ENCODE measurements around the gene HSF4.

The HSF4 gene

GRCh38 chr16:67194260-67194659 is 29.7 kb downstream of the HSF4 start:
- no peak overlapping the region for H3K4me3 ChIP-seq (ENCODE audit: low read length)
- DNase-seq (ENCODE audit: low read depth, low spot score) = no peak

DNA sequence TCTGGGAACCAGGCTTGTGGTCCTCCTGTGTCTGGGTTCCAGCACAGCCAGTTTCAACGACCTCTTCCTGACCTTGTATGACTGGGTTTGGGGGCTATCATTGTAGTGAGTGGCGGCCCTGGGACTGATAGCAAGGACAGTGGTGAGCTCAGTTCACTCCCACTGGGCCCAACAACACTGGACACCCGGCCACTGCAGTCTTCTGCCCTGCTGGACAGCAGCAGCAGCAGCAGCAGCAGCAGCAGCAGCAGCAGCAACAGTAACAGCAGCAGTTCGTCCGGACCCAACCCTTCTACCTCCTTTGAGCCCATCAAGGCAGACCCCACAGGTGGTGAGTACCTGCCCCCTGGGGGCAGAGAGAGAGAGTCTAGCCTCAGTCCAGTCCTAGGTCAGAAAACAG is 31.1 kb downstream of the HSF4 start:
- H3K4me3 ChIP-seq (ENCODE audit: low read length) = no peak overlapping the region
- DNase-seq (ENCODE audit: low read depth, low spot score) = no peak

GRCh38 chr16:67196881-67197280 is 32.3 kb downstream of the HSF4 start:
- DNase-seq (ENCODE audit: low read depth, low spot score) = no peak
- no peak overlapping the region for H3K4me3 ChIP-seq (ENCODE audit: low read length)

DNA sequence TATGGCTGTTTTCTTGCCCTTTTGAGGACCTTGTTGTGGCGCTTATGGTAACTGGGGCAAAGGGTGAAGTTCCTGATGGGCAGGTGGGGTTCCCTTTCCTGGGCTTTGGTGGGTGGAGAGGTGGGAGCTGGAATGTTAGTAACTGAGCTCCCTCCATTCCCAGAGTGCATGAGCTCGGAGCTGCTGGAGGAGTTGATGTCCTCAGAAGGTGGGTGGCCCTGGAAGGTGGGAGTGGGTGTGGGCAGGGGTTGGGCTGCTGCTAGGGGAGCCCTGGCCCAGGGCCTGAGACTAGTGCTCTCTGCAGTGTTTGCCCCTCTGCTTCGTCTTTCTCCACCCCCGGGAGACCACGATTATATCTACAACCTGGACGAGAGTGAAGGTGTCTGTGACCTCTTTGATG is 33.2 kb downstream of the HSF4 start:
- H3K4me3 ChIP-seq (ENCODE audit: low read length) = no peak overlapping the region
- no peak for DNase-seq (ENCODE audit: low read depth, low spot score)

- DNase-seq (ENCODE audit: low read depth, low spot score) = peak; percentile 25
- no peak overlapping the region for H3K4me3 ChIP-seq (ENCODE audit: low read length)
These were observed 33.7 kb downstream of the HSF4 start for GRCh38 chr16:67198238-67198734.

- no peak for DNase-seq (ENCODE audit: low read depth, low spot score)
- no peak within 1 kb of the TSS for H3K4me3 ChIP-seq (ENCODE audit: low read length)
These were observed 34.7 kb downstream of the HSF4 start, which contains the start of gene ELMO3 for GRCh38 chr16:67199011-67199807. Gene ELMO3 (plus strand): TSS chr16:67199131. CDS start chr16:67199327, 196 bp downstream.

DNA sequence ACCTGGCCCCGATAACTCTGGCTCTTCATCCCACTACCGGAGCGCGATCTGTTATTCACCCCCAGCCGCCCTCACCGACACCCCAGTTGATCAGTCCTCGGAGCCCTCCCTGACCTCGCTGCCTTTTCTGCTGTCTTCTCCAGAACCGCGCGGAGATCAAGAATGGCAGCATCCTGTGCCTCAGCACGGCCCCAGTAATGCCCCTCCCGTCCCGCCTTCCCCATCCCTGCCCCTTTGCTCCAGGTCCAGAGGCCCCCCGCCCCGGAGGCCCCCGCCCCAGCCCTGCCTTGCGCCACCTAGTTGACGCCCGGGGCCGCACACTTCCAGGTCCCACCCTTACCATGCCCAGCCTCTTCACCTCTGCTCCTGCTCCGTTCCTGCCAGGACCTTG is 35.3 kb downstream of the HSF4 start:
- no peak for DNase-seq (ENCODE audit: low read depth, low spot score)

GRCh38 chr16:67200491-67200890 is 35.9 kb downstream of the HSF4 start:
- no peak for DNase-seq (ENCODE audit: low read depth, low spot score)
- H3K4me3 ChIP-seq (ENCODE audit: low read length) = no peak overlapping the region

More for the DNA sequence above, 35.3 kb downstream of the HSF4 start:
- H3K4me3 ChIP-seq (ENCODE audit: low read length) = no peak overlapping the region

DNA sequence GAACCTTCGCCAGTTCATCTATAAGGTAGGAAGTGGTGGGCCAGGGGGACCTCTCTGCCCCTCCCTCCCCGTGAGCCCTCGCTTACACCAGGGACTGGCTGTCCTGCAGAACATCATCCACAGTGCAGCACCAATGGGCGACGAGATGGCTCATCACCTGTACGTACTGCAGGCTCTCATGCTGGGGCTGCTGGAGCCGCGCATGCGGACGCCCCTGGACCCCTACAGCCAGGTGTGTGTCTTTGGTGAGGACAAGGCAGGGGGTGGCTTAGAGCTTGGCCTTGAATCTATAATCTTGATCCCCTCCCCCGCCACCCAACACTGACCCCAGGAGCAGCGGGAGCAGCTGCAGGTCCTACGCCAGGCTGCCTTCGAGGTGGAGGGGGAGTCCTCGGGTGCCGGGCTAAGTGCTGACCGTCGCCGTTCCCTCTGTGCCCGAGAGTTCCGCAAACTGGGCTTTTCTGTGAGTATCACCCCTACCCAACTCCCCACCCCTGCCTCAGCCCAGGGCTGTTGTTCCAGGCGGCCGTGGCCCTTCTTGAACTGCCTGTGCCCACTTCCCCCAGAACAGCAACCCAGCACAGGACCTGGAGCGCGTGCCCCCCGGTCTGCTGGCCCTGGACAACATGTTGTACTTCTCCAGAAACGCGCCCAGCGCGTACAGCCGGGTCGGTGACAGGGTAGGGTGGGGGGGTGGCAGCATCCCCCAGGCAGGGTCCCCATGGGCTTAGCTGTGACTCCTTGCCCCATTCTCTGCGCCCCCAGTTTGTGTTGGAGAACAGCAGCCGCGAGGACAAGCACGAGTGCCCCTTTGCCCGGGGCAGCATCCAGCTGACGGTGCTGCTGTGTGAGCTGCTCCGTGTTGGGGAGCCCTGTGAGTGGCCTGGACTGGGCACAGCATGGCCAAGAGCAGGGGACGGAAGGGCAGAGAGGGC is 37.1 kb downstream of the HSF4 start:
- H3K4me3 ChIP-seq (ENCODE audit: low read length) = no peak overlapping the region
- DNase-seq (ENCODE audit: low read depth, low spot score) = no peak

DNA sequence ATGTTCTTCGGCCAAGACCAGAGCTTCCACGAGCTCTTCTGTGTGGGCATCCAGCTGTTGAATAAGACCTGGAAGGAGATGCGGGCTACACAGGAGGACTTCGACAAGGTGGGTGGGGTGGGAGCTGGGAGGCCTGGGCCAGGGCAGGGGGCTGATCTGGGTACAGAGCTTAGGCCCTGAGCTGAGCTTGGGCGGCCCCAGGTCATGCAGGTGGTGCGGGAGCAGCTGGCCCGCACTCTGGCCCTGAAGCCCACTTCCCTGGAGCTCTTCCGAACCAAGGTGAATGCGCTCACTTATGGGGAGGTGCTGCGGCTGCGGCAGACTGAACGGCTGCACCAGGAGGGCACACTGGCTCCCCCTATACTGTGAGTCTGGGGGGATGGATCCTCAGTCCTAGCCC is 37.9 kb downstream of the HSF4 start:
- H3K4me3 ChIP-seq (ENCODE audit: low read length) = no peak overlapping the region
- DNase-seq (ENCODE audit: low read depth, low spot score) = no peak

GRCh38 chr16:67202956-67203493 is 38.5 kb downstream of the HSF4 start:
- H3K4me3 ChIP-seq (ENCODE audit: low read length) = no peak overlapping the region

GRCh38 chr16:67204076-67204475 is 39.5 kb downstream of the HSF4 start:
- DNase-seq (ENCODE audit: low read depth, low spot score) = no peak
- no peak overlapping the region for H3K4me3 ChIP-seq (ENCODE audit: low read length)

More at GRCh38 chr16:67202956-67203493, 38.5 kb downstream of the HSF4 start:
- DNase-seq (ENCODE audit: low read depth, low spot score) = no peak

- H3K4me3 ChIP-seq (ENCODE audit: low read length) = no peak overlapping the region
- DNase-seq (ENCODE audit: low read depth, low spot score) = no peak
These were observed 41.7 kb downstream of the HSF4 start for GRCh38 chr16:67206129-67206837.

DNA sequence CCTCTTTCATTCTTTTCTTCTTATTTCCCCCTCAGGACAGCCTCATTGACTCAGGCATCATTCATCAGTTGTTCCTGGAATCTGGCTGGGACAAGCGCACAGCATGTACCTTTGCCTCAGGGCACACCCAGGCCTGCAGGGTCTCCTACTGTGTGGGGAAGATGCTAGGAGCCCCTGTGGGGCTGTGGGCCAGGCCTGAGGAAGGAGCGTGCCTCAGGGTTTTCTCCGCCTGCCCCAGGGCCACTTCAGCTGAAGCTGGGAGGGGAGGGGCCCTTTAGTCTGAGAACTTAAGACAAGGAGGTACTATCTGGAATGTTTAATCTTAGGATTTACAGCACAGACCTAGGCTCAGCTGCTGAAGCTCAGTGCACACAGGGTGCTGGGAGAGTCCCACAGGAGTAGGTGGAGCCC is 42.3 kb downstream of the HSF4 start:
- no peak overlapping the region for H3K4me3 ChIP-seq (ENCODE audit: low read length)
- DNase-seq (ENCODE audit: low read depth, low spot score) = no peak

DNA sequence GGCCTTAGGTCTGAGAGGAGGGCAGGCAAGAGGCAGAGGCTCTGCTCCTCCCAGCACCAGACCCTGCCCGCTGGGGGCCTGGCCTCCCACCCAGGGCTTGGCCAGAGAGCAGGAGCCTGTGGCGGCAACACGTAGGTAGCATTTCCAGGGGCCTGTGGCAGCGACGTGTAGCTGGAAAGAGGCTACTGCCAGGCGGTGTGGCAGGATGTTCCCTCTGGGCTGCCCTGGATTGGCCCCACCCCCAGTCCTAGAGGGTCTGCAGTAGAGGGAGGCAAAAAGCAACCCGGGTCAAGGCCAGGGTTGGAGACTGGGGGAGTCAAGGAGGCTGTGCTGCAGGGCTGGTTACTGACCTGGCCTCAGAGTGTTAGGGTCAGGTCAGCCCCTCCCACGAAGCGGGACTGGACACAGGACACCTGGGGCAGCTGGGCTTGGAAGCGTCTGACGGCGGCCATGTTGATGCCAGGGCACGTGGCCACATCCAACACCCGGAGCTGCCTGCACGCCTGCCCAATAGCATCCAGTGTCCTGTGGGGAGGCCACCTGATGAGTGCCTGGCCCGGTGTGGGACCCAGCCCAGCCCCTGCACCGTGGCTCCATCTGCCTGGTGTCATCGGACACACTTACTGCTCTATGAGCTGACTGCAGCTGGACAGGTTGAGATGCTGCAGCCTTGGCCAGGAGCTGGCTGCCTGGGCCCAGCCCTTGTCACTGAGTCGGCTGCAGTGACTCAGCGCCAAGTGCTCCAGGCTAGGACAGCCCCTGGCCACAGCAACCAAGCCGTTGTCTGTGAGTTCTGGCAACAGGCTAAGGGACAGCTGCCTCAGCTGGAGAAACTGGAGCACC is 42.9 kb downstream of the HSF4 start:
- no peak overlapping the region for H3K4me3 ChIP-seq (ENCODE audit: low read length)

DNA sequence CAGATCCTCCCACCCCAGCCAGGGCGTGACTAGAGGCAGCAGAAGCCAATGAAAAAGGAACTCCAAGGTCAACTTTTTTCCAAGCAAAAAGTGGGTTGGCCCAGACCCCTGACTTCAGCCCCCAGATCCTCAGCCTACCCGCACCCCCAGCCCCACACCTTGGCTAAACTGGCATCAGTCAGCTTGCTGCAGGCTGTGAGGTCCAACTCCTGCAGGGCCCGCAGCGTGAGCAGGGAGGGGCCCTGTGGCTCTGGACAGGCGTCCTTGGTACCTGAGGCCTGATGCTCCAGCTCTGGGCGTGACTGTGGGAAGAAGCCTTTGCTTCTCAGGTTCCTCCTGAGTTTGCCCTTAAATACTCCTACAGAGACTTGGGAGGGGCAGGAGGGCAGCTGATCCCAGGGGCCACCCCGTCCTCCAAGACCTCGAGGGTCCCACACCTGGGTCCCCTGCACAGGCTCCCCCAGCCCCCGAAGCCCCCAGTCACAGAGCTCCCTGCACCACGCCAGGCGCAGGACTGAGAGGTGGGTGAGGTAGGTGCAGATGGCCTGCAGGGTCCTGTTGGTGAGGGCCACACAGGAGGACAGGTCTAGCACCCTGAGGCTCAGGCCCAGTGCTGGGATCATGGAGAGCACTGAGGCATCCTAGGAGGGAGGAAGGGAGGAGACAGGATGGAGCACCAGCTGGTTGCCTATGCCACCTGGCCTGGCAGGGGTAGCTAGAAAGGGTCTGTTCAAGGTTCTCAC is 43.8 kb downstream of the HSF4 start:
- DNase-seq (ENCODE audit: low read depth, low spot score) = no peak
- H3K4me3 ChIP-seq (ENCODE audit: low read length) = no peak overlapping the region

More for the DNA sequence above, 42.9 kb downstream of the HSF4 start:
- DNase-seq (ENCODE audit: low read depth, low spot score) = no peak

DNA sequence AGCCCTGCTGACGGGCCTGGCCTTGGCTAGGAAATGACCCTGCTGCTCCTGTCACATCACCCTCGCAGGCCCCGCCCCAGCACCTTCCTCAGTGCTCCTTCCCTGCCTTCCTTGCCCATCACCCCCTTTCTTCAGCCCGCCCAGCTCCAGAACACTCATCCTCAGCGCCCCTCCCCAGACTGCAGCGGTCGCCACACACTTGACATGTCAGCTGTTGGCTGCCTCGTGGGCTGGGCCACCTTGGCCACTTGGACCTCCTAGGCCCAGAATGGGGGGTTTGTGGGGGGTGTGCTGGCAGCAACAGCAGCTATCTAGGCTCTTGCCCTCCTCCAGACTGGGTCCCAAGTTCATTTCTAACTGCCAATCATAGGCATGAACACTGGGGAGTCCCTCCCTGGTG is 45.0 kb downstream of the HSF4 start:
- DNase-seq (ENCODE audit: low read depth, low spot score) = no peak
- H3K4me3 ChIP-seq (ENCODE audit: low read length) = no peak overlapping the region

Measured in Jurkat, Clone E6-1 (cell line).